ENCODE data around the gene SLC35A4. TPM values are rescaled to one million over a fixed set of nuclear protein-coding genes. Genes with fewer than 3 reads are reported as not detected.
"Not testable (repeated sequence)": the region's sequence is repeated elsewhere in the genome, so short reads cannot be mapped to it uniquely, and the experiment has no call there.

Gene SLC35A4
- total RNA-seq, 4 donors from 2014 or later: 71.7 to 152 (median 114) TPM

DNA sequence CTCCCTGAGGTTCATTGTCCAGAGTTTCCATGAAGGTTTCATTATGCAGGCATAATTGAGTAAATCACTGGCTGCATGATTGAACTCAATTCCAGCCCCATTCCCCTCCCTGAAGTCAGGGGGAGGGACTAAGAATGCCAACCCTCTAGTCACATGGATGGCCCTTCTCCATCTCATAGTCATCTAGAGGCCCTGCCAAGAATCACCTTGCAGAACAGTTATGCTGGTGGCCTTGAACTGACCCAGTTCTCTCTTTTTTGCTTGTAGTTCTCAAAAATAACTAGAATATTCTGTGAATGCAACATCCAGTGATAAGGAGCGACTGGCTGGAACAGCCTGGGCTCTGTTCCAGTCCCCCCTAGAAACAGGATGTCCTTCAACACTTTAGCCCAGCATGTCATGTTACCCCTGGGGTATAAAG is 31.7 kb downstream of the SLC35A4 start:
- ATAC-seq: peak; percentile 76 to 84
- Histone ChIP-seq H3K36me3 (no peaks in the 10 kb centered on the region), H3K27me3 (no peaks in the 10 kb centered on the region), H3K4me3 (no peak overlapping the region), H3K4me1 (peaks cover 17 to 24% of the 10 kb centered on the region in 2 donors), H3K27ac (peak overlapping the region; percentile 28 to 86 (median 68)), H3K9me3 (no peaks in the 10 kb centered on the region)
- TF ChIP-seq POLR2A (IDR thresholded peaks at IDR 0.05): no peak
- TF ChIP-seq CTCF (IDR thresholded peaks at IDR 0.05 in 4 of 5, conservative IDR thresholded peaks at IDR 0.05 in 1 of 5): no peak
- intact Hi-C loops (cut with DNase I; ENCODE audit: low total_unique reads): no loop called here
- in situ Hi-C loops (cut with MboI; ENCODE audit: low sequenced_read_pairs in 4 of 4): no loop called here
- peak; percentile 36 to 67 for DNase-seq

DNA sequence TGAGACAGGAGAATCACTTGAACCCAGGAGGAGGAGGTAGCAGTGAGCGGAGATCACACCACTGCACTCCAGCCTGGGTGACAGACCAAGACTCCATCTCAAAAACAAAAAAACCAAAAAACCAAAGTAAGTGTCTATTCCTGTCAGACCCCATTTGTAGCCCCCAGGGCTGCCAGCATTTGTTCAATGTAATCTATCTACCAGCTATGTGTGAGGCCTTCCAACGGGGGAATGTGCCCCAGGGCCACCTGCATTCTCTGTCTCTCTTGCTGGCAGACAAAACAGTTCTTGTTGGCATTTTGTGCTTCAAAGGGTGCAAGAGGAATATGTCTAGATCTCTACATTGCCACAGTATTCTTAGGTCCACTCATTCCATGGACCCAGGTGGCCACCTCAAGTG is 34.2 kb downstream of the SLC35A4 start:
- no peak for DNase-seq
- Histone ChIP-seq H3K27ac (no peak overlapping the region), H3K36me3 (no peaks in the 10 kb centered on the region), H3K4me3 (no peak overlapping the region), H3K4me1 (peaks cover 17 to 24% of the 10 kb centered on the region in 2 donors), H3K27me3 (no peaks in the 10 kb centered on the region), H3K9me3 (no peaks in the 10 kb centered on the region)
- TF ChIP-seq CTCF (IDR thresholded peaks at IDR 0.05 in 4 of 5, conservative IDR thresholded peaks at IDR 0.05 in 1 of 5): no peak
- TF ChIP-seq POLR2A (IDR thresholded peaks at IDR 0.05): no peak
- no peak for ATAC-seq
- in situ Hi-C loops (cut with MboI; ENCODE audit: low sequenced_read_pairs in 4 of 4) (no loop called here), intact Hi-C loops (cut with DNase I; ENCODE audit: low total_unique reads) (no loop called here)

GRCh38 chr5:140600096-140600495 is 35.5 kb downstream of the SLC35A4 start:
- in situ Hi-C loops (cut with MboI; ENCODE audit: low sequenced_read_pairs in 4 of 4): no loop called here
- ATAC-seq (no peak), DNase-seq (no peak)

GRCh38 chr5:140602147-140602546 is 37.5 kb downstream of the SLC35A4 start:
- ATAC-seq (no peak), DNase-seq (no peak)
- H3K9me3 ChIP-seq: no peaks in the 10 kb centered on the region
- no peak for TF ChIP-seq CTCF (IDR thresholded peaks at IDR 0.05 in 4 of 5, conservative IDR thresholded peaks at IDR 0.05 in 1 of 5)
- TF ChIP-seq POLR2A (IDR thresholded peaks at IDR 0.05): no peak
- no peaks in the 10 kb centered on the region for H3K4me1 ChIP-seq
- H3K27ac ChIP-seq: no peak overlapping the region
- intact Hi-C loops (cut with DNase I; ENCODE audit: low total_unique reads): no loop called here
- no peaks in the 10 kb centered on the region for H3K36me3 ChIP-seq
- H3K27me3 ChIP-seq: no peaks in the 10 kb centered on the region
- no peak overlapping the region for H3K4me3 ChIP-seq
- in situ Hi-C loops (cut with MboI; ENCODE audit: low sequenced_read_pairs in 4 of 4): no loop called here

More at GRCh38 chr5:140600096-140600495, 35.5 kb downstream of the SLC35A4 start:
- intact Hi-C loops (cut with DNase I; ENCODE audit: low total_unique reads): no loop called here
- no peaks in the 10 kb centered on the region for H3K9me3 ChIP-seq
- no peak overlapping the region for H3K27ac ChIP-seq
- no peaks in the 10 kb centered on the region for H3K36me3 ChIP-seq
- peaks cover 14 to 20% of the 10 kb centered on the region in 2 donors for H3K4me1 ChIP-seq
- no peak overlapping the region for H3K4me3 ChIP-seq
- no peaks in the 10 kb centered on the region for H3K27me3 ChIP-seq
- TF ChIP-seq CTCF (IDR thresholded peaks at IDR 0.05 in 4 of 5, conservative IDR thresholded peaks at IDR 0.05 in 1 of 5): no peak
- TF ChIP-seq POLR2A (IDR thresholded peaks at IDR 0.05): no peak

DNA sequence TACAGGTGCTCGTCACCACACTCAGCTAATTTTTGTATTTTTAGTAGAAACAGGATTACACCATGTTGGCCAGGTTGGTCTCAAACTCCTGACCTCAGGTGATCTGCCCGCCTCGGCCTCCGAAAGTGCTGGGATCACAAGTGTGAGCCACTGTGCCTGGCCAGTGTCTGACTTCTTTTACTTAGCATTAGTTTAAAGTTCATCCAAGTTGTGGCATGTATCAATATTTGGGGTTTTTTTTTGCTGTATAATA is 38.7 kb downstream of the SLC35A4 start:
- in situ Hi-C loops (cut with MboI; ENCODE audit: low sequenced_read_pairs in 4 of 4); DNase-seq; H3K27ac ChIP-seq; H3K4me3 ChIP-seq; H3K27me3 ChIP-seq; H3K4me1 ChIP-seq; ATAC-seq; H3K9me3 ChIP-seq; H3K36me3 ChIP-seq; intact Hi-C loops (cut with DNase I; ENCODE audit: low total_unique reads): not testable (repeated sequence)

Data from gastrocnemius medialis (tissue), 4 donors.